ENCODE measurements around the gene NAXD. TPM values are rescaled to one million over a fixed set of nuclear protein-coding genes. Genes with fewer than 3 reads are reported as not detected.
"Not testable (repeated sequence)": the region's sequence is repeated elsewhere in the genome, so short reads cannot be mapped to it uniquely, and the experiment has no call there.

The NAXD gene
- total RNA-seq, 1 experiment from 2014 or later: 32.1 TPM

DNA sequence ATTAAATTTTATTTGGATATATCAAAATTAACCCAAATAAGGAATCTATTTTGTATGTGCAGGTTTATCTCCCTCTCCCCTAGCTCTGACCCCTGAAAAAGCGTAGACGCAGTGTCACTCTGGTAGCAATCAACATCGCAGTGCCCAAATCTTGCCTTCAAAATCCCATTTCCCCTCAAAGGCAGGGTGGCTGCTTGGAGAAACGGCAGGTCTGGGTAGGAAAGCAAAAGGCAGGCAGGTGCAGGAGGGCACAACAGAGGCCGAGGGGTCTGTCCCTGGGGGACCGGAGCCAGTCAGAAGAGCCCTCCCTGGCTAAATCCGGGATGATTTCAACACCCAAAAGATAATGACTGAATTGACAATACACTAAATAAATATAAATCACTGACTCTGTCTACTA, 41.9 kb downstream of the NAXD start:
- Histone ChIP-seq H3K36me3 (ENCODE audit: control insufficient read depth in 1 of 2, insufficient read depth in 2 of 2, low read length in 2 of 2) (peaks cover 3 to 39% of the 10 kb centered on the region in 2 experiments; a peak in 3 of 4 replicates), H3K4me2 (ENCODE audit: low read length) (no peak overlapping the region), H3K27ac (ENCODE audit: low read depth, low read length) (no peak overlapping the region), H3K9ac (ENCODE audit: low read length) (no peak overlapping the region), H3K9me2 (ENCODE audit: insufficient read depth) (no peaks in the 10 kb centered on the region), H3K27me3 (ENCODE audit: insufficient read depth, low read length) (no peaks in the 10 kb centered on the region), H4K20me1 (ENCODE audit: insufficient read depth) (no peaks in the 10 kb centered on the region), H3K9me3 (ENCODE audit: control insufficient read depth in 1 of 2, insufficient read depth in 1 of 2, low read depth in 1 of 2, low read length in 2 of 2) (peaks cover 5 to 10% of the 10 kb centered on the region in 2 experiments; a peak in 3 of 4 replicates), H3K79me2 (ENCODE audit: insufficient read depth, low read length) (0 out of 2 replicates have a peak, but pooled peaks cover 3% of the 10 kb centered on the region), H2AFZ (ENCODE audit: low read depth, low read length, poor library complexity, severe bottlenecking) (no peak overlapping the region), H3K4me1 (ENCODE audit: control insufficient read depth in 1 of 2, insufficient read depth in 2 of 2, low read length in 2 of 2) (no peaks in the 10 kb centered on the region), H3K4me3 (replicated peaks in 1 of 2; ENCODE audit: low read depth in 1 of 2, low read length in 2 of 2) (no peak overlapping the region)
- DNase-seq (ENCODE audit: low read depth, low spot score) (no peak), ATAC-seq (no peak)
- TF ChIP-seq POLR2AphosphoS5 (IDR thresholded peaks at IDR 0.05; ENCODE audit: low read depth, low read length) (no peak), SIN3A (IDR thresholded peaks at IDR 0.05; ENCODE audit: low read depth) (no peak), ZNF274 (IDR thresholded peaks at IDR 0.05; ENCODE audit: low read depth, low read length) (no peak), TCF7L2 (IDR thresholded peaks at IDR 0.05; ENCODE audit: borderline replicate concordance, extremely low read depth, insufficient read depth, insufficient read length) (no peak), EGR1 (IDR thresholded peaks at IDR 0.05; ENCODE audit: low read depth) (no peak), CBX3 (IDR thresholded peaks at IDR 0.05; ENCODE audit: low read depth) (no peak), EZH2 (IDR thresholded peaks at IDR 0.05) (no peak), YY1 (IDR thresholded peaks at IDR 0.05; ENCODE audit: extremely low read depth, insufficient replicate concordance, low read depth, low read length) (no peak), FOSL1 (IDR thresholded peaks at IDR 0.05; ENCODE audit: low read depth) (no peak), JUND (IDR thresholded peaks at IDR 0.05) (no peak), EZH2phosphoT487 (IDR thresholded peaks at IDR 0.05; ENCODE audit: borderline replicate concordance) (no peak), ZFX (IDR thresholded peaks at IDR 0.05) (no peak), POLR2A (IDR thresholded peaks at IDR 0.05; ENCODE audit: borderline replicate concordance, extremely low read depth, insufficient read depth, insufficient read length) (no peak), RAD21 (IDR thresholded peaks at IDR 0.05; ENCODE audit: low read depth) (no peak), SRF (IDR thresholded peaks at IDR 0.05; ENCODE audit: low read depth) (no peak), CEBPB (IDR thresholded peaks at IDR 0.05; ENCODE audit: low read depth) (no peak)
- TF ChIP-seq, protein P1, sequence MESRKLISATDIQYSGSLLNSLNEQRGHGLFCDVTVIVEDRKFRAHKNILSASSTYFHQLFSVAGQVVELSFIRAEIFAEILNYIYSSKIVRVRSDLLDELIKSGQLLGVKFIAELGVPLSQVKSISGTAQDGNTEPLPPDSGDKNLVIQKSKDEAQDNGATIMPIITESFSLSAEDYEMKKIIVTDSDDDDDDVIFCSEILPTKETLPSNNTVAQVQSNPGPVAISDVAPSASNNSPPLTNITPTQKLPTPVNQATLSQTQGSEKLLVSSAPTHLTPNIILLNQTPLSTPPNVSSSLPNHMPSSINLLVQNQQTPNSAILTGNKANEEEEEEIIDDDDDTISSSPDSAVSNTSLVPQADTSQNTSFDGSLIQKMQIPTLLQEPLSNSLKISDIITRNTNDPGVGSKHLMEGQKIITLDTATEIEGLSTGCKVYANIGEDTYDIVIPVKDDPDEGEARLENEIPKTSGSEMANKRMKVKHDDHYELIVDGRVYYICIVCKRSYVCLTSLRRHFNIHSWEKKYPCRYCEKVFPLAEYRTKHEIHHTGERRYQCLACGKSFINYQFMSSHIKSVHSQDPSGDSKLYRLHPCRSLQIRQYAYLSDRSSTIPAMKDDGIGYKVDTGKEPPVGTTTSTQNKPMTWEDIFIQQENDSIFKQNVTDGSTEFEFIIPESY (IDR thresholded peaks at IDR 0.05; ENCODE audit: extremely low read depth, insufficient replicate concordance, low read length): no peak
- TF ChIP-seq, protein P2, sequence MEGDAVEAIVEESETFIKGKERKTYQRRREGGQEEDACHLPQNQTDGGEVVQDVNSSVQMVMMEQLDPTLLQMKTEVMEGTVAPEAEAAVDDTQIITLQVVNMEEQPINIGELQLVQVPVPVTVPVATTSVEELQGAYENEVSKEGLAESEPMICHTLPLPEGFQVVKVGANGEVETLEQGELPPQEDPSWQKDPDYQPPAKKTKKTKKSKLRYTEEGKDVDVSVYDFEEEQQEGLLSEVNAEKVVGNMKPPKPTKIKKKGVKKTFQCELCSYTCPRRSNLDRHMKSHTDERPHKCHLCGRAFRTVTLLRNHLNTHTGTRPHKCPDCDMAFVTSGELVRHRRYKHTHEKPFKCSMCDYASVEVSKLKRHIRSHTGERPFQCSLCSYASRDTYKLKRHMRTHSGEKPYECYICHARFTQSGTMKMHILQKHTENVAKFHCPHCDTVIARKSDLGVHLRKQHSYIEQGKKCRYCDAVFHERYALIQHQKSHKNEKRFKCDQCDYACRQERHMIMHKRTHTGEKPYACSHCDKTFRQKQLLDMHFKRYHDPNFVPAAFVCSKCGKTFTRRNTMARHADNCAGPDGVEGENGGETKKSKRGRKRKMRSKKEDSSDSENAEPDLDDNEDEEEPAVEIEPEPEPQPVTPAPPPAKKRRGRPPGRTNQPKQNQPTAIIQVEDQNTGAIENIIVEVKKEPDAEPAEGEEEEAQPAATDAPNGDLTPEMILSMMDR (IDR thresholded peaks at IDR 0.05 in 2 of 3, conservative IDR thresholded peaks at IDR 0.05 in 1 of 3; ENCODE audit: borderline replicate concordance in 1 of 3, insufficient read depth in 1 of 3, low read depth in 2 of 3, low read length in 2 of 3): no peak
- intact Hi-C loops (cut with micrococcal nuclease): no loop called here
- no TSS peak for BruUV-seq (replicated peaks)
- ChIA-PET CTCF (no interaction called here), POLR2A (no interaction called here), RAD21 (ENCODE audit: low non-redundant PET in 1 of 2, low total read pairs in 2 of 2, uncharacterized antibody in 2 of 2, unreplicated experiment in 2 of 2) (no interaction called here)

DNA sequence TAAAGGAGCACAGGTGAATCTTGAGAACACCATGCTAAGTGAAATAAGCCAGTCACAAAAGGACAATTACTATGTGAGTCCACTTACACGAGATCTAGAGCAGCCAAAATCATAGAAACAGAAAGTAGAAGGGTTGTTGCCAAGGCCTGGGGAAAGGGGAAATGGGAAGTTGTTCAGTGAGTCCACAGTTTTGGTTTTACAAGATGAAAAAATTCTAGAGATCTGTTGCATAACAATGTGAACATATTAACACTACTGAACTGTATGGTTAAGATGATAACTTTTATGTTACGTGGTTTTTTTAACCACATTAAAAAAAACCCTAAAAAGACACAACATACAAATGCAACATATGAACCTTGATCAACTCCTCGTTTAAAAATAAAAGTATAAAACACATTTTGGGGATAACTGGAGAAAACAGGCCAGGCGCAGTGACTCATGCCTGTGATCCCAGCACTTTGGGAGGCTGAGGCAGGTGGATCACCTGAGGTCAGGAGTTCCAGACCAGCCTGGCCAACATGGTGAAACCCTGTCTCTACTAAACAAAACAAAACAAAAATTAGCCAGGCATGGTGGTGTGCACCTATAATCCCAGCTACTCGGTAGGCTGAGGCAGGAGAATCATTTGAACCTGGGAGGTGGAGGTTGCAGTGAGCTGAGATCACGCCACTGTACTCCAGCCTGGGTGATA, 43.0 kb downstream of the NAXD start:
- not testable (repeated sequence) for ATAC-seq

More for the DNA sequence above, 43.0 kb downstream of the NAXD start:
- H3K9me2 ChIP-seq (ENCODE audit: insufficient read depth); H3K4me3 ChIP-seq (replicated peaks in 1 of 2; ENCODE audit: low read depth in 1 of 2, low read length in 2 of 2); H4K20me1 ChIP-seq (ENCODE audit: insufficient read depth); BruUV-seq (replicated peaks); RAD21 ChIA-PET (ENCODE audit: low non-redundant PET in 1 of 2, low total read pairs in 2 of 2, uncharacterized antibody in 2 of 2, unreplicated experiment in 2 of 2); POLR2A ChIA-PET; H3K9ac ChIP-seq (ENCODE audit: low read length); H3K27me3 ChIP-seq (ENCODE audit: insufficient read depth, low read length); H3K27ac ChIP-seq (ENCODE audit: low read depth, low read length); H3K79me2 ChIP-seq (ENCODE audit: insufficient read depth, low read length); DNase-seq (ENCODE audit: low read depth, low spot score); H2AFZ ChIP-seq (ENCODE audit: low read depth, low read length, poor library complexity, severe bottlenecking); H3K4me2 ChIP-seq (ENCODE audit: low read length); H3K4me1 ChIP-seq (ENCODE audit: control insufficient read depth in 1 of 2, insufficient read depth in 2 of 2, low read length in 2 of 2); intact Hi-C loops (cut with micrococcal nuclease); CTCF ChIA-PET: not testable (repeated sequence)
- peaks cover 3 to 51% of the 10 kb centered on the region in 2 experiments; a peak in 3 of 4 replicates for H3K36me3 ChIP-seq (ENCODE audit: control insufficient read depth in 1 of 2, insufficient read depth in 2 of 2, low read length in 2 of 2)
- peaks cover 5 to 10% of the 10 kb centered on the region in 2 experiments; a peak in 3 of 4 replicates for H3K9me3 ChIP-seq (ENCODE audit: control insufficient read depth in 1 of 2, insufficient read depth in 1 of 2, low read depth in 1 of 2, low read length in 2 of 2)

Measured in HCT116 (cell line).